SK-N-SH (cell line): ENCODE results near the gene RAE1. TPM values are rescaled to one million over a fixed set of nuclear protein-coding genes. Genes with fewer than 3 reads are reported as not detected.
"Not testable (repeated sequence)": the region's sequence is repeated elsewhere in the genome, so short reads cannot be mapped to it uniquely, and the experiment has no call there.

ENCODE experiments used
- CTCF ChIA-PET: fragments of 300-600, 350-600 bp; formaldehyde crosslinking; extraction: SDS; loops from one replicate; lab custom pipeline; 2021; lab: Yijun Ruan, JAX
- POLR2A ChIA-PET: fragments of 350-600 bp; sonication (Branson Sonifier 250); formaldehyde crosslinking; extraction: SDS; loops from one replicate; lab custom pipeline; 2020; ENCODE audit warnings: antibody characterized with exemption, inconsistent platforms; lab: Yijun Ruan, JAX
- DNase-seq: peaks from one replicate; pipeline ENCODE4 v3.0.0; 2012
- H2AFZ ChIP-seq: fragments of 200-600 bp; sonication (generic); 2 replicates; pipeline ENCODE4 v1.8.1; 2016; ENCODE audit warnings: antibody characterized with exemption, mild to moderate bottlenecking, low read depth
- H3F3A ChIP-seq: fragments of 200-600 bp; sonication (generic); replicated peaks from 2 replicates; pipeline ENCODE3; 2016; ENCODE audit warnings: antibody characterized with exemption, mild to moderate bottlenecking; ENCODE audit not compliant: insufficient read depth
- H3K27ac ChIP-seq, 2 experiments: fragments of 200-500 bp in 1 of 2; fragments of 200-600 bp in 1 of 2; sonication (Bioruptor generic) in 1 of 2; sonication (generic), shearing (Covaris generic) in 1 of 2; 2 replicates each; pipeline versions ENCODE4 v1.5.1 to v1.6.1; 2014 to 2016; ENCODE audit warnings: low read depth in 2 of 2, inconsistent platforms in 1 of 2, low read length in 1 of 2, mild to moderate bottlenecking in 1 of 2, mixed read lengths in 1 of 2
- H3K27me3 ChIP-seq: fragments of 200-600 bp; sonication (generic), shearing (Covaris generic); 2 replicates; pipeline ENCODE4 v1.6.1; 2016; ENCODE audit warnings: mixed run types; ENCODE audit not compliant: insufficient read depth
- H3K36me3 ChIP-seq, 2 experiments: fragments of 200-500 bp in 1 of 2; fragments of 200-600 bp in 1 of 2; sonication (Bioruptor generic) in 1 of 2; sonication (generic) in 1 of 2; replicated peaks in 1 of 2; 2 replicates each; pipeline versions ENCODE3 to v1.5.1; 2014 to 2016; ENCODE audit warnings: low read length in 1 of 2, mild to moderate bottlenecking in 1 of 2; ENCODE audit not compliant: insufficient read depth in 2 of 2, control insufficient read depth in 1 of 2
- H3K4me1 ChIP-seq, 2 experiments: fragments of 200-500 bp in 1 of 2; fragments of 200-600 bp in 1 of 2; sonication (Bioruptor generic) in 1 of 2; sonication (generic), shearing (Covaris generic) in 1 of 2; 2 replicates each; pipeline versions ENCODE4 v1.5.1 to v1.6.1; 2014 to 2016; ENCODE audit warnings: low read depth in 1 of 2, low read length in 1 of 2, mixed run types in 1 of 2; ENCODE audit not compliant: insufficient read depth in 2 of 2, control insufficient read depth in 1 of 2
- H3K4me2 ChIP-seq: fragments of 200-600 bp; sonication (generic), shearing (Covaris generic); 2 replicates; pipeline ENCODE4 v1.6.1; 2017; ENCODE audit warnings: mixed run types
- H3K4me3 ChIP-seq, 2 experiments: fragments of 200-500 bp in 1 of 2; fragments of 200-600 bp in 1 of 2; sonication (Bioruptor generic) in 1 of 2; sonication (generic), shearing (Covaris generic) in 1 of 2; 2 replicates each; pipeline versions ENCODE4 v1.5.1 to v1.8.1; 2014 to 2016; ENCODE audit warnings: low read depth in 2 of 2, inconsistent platforms in 1 of 2, low read length in 1 of 2, mild to moderate bottlenecking in 1 of 2, mixed read lengths in 1 of 2, moderate library complexity in 1 of 2
- H3K79me2 ChIP-seq: fragments of 200-600 bp; sonication (generic); 2 replicates; pipeline ENCODE4 v1.8.1; 2017; ENCODE audit warnings: mild to moderate bottlenecking; ENCODE audit not compliant: insufficient read depth
- H3K9ac ChIP-seq: fragments of 200-600 bp; sonication (generic); 2 replicates; pipeline ENCODE4 v1.6.1; 2017; ENCODE audit warnings: mixed run types
- H3K9me2 ChIP-seq: fragments of 200-600 bp; sonication (generic); 2 replicates; pipeline ENCODE4 v1.6.1; 2017; ENCODE audit warnings: mixed run types
- H3K9me3 ChIP-seq: fragments of 200-600 bp; sonication (generic); 2 replicates; pipeline ENCODE4 v1.6.1; 2017; ENCODE audit warnings: mixed run types, mild to moderate bottlenecking, moderate library complexity
- H4K20me1 ChIP-seq: fragments of 200-600 bp; sonication (generic); 2 replicates; pipeline ENCODE4 v1.6.1; 2017; ENCODE audit warnings: mild to moderate bottlenecking, mixed run types; ENCODE audit not compliant: insufficient read depth
- CHD2 ChIP-seq: fragments of 150-350 bp; IDR thresholded peaks from 2 replicates; pipeline ENCODE4 v1.6.1; 2018; ENCODE audit warnings: low read length; ENCODE audit not compliant: partially characterized antibody
- EZH2phosphoT487 ChIP-seq: fragments of 200-600 bp; sonication (generic); IDR thresholded peaks from 2 replicates; pipeline ENCODE4 v1.6.1; 2017; ENCODE audit warnings: low read depth, mixed run types, mild to moderate bottlenecking, antibody characterized with exemption, moderate library complexity, borderline replicate concordance
- MXI1 ChIP-seq: IDR thresholded peaks from 2 replicates; pipeline ENCODE4 v1.6.1; 2012; ENCODE audit warnings: mild to moderate bottlenecking, low read depth, low read length, improper control_type of control experiment
- POLR2AphosphoS5 ChIP-seq: IDR thresholded peaks from 2 replicates; pipeline ENCODE4 v1.6.1; 2012; ENCODE audit warnings: low read depth, low read length
- SIN3A ChIP-seq: IDR thresholded peaks from 2 replicates; pipeline ENCODE4 v1.6.1; 2012; ENCODE audit warnings: low read depth, mild to moderate bottlenecking, low read length, moderate library complexity, borderline replicate concordance
- TCF12 ChIP-seq: IDR thresholded peaks from 2 replicates; pipeline ENCODE4 v1.4.0; 2012
- YY1 ChIP-seq: IDR thresholded peaks from 2 replicates; pipeline ENCODE4 v1.4.0; 2012; ENCODE audit warnings: low read depth, mild to moderate bottlenecking
- WGBS: methylation state at CpG from one replicate; pipeline ENCODE4 v1.1.6; 2017; ENCODE audit warnings: low lambda C conversion rate; 5-methylcytosine and 5-hydroxymethylcytosine counted together
- polyA plus RNA-seq, 3 experiments: library from polyadenylated mRNA; depleted of rRNA; stranded (reverse); fragments of >200 nt; gene quantifications; 2 replicates each; pipeline ENCODE4 v1.2.3, GENCODE V29; 2012
- TF ChIP-seq, protein P1 (sequence below): fragments of 200-600 bp; sonication (generic); IDR thresholded peaks from 2 replicates; pipeline ENCODE4 v1.6.1; 2017; ENCODE audit warnings: antibody characterized with exemption, mild to moderate bottlenecking, moderate library complexity
- TF ChIP-seq, protein P2 (sequence below): IDR thresholded peaks from 2 replicates; pipeline ENCODE4 v1.6.1; 2012; ENCODE audit warnings: mild to moderate bottlenecking, low read depth, low read length, moderate library complexity
- TF ChIP-seq, protein P3 (sequence below): IDR thresholded peaks from 2 replicates; pipeline ENCODE4 v1.4.0; 2012; ENCODE audit warnings: low read depth, borderline replicate concordance

RAE1 gene
- polyA plus RNA-seq, 1 of the 3 experiments (the other 2 are of a cell fraction), result 82.4 TPM

DNA sequence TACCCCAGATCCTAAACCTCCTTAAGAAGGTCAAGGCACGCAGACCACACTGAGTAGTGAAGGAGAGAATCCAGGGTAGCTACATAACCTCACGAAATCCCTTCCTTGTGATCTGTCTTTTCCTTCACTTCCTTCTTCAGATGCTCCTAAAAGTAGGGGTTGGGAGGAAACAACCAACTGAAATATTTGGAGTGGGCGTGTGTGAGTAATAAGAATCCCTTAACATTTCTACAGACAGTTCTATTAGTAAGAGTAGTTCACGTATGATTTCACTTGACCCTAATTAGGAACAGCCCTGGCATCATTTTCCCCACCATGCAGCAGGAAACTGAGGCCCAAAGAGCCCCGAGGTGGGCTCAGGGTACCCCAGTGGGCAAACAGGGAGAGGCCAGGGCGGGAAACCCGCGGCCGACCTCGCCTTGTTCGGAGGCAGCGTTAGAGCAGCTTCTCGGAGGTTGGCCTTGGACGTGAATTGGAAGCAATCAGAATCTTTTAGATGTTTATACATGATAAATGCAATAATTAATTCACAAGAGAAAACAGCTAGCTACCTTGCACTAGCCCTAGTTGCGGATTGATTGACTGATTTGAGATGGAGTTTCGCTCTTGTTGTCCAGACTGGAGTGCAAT, 859 bp upstream of the RAE1 start:
- H3K4me1 ChIP-seq, result peaks cover 0 to 13% of the 10 kb centered on the region in 2 experiments; a peak in 2 of 4 replicates
- CTCF ChIA-PET, result interaction anchor here (1.1 to 11.2 kb wide), 6 partner anchors 20 to 800 kb away, joined by 3 to 187 read pairs (median 4); partner anchors contain the start of gene SPO11
- peak overlapping the region; percentile 44; the same call in 1 of the 2 replicates for H2AFZ ChIP-seq
- no peak overlapping the region for H3K27ac ChIP-seq
- H3K9me3 ChIP-seq, result no peaks in the 10 kb centered on the region
- 81% methylated on average over 16 of the region's 16 CpGs for WGBS
- H4K20me1 ChIP-seq, result peaks cover 11% of the 10 kb centered on the region
- peaks cover 42% of the 10 kb centered on the region for H3K79me2 ChIP-seq
- no peak for DNase-seq
- no peak for TF ChIP-seq SIN3A
- no peak for TF ChIP-seq CHD2
- no peak for TF ChIP-seq EZH2phosphoT487
- TF ChIP-seq TCF12, result no peak
- TF ChIP-seq, protein P1, sequence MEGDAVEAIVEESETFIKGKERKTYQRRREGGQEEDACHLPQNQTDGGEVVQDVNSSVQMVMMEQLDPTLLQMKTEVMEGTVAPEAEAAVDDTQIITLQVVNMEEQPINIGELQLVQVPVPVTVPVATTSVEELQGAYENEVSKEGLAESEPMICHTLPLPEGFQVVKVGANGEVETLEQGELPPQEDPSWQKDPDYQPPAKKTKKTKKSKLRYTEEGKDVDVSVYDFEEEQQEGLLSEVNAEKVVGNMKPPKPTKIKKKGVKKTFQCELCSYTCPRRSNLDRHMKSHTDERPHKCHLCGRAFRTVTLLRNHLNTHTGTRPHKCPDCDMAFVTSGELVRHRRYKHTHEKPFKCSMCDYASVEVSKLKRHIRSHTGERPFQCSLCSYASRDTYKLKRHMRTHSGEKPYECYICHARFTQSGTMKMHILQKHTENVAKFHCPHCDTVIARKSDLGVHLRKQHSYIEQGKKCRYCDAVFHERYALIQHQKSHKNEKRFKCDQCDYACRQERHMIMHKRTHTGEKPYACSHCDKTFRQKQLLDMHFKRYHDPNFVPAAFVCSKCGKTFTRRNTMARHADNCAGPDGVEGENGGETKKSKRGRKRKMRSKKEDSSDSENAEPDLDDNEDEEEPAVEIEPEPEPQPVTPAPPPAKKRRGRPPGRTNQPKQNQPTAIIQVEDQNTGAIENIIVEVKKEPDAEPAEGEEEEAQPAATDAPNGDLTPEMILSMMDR, result no peak
- TF ChIP-seq, protein P2, sequence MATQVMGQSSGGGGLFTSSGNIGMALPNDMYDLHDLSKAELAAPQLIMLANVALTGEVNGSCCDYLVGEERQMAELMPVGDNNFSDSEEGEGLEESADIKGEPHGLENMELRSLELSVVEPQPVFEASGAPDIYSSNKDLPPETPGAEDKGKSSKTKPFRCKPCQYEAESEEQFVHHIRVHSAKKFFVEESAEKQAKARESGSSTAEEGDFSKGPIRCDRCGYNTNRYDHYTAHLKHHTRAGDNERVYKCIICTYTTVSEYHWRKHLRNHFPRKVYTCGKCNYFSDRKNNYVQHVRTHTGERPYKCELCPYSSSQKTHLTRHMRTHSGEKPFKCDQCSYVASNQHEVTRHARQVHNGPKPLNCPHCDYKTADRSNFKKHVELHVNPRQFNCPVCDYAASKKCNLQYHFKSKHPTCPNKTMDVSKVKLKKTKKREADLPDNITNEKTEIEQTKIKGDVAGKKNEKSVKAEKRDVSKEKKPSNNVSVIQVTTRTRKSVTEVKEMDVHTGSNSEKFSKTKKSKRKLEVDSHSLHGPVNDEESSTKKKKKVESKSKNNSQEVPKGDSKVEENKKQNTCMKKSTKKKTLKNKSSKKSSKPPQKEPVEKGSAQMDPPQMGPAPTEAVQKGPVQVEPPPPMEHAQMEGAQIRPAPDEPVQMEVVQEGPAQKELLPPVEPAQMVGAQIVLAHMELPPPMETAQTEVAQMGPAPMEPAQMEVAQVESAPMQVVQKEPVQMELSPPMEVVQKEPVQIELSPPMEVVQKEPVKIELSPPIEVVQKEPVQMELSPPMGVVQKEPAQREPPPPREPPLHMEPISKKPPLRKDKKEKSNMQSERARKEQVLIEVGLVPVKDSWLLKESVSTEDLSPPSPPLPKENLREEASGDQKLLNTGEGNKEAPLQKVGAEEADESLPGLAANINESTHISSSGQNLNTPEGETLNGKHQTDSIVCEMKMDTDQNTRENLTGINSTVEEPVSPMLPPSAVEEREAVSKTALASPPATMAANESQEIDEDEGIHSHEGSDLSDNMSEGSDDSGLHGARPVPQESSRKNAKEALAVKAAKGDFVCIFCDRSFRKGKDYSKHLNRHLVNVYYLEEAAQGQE, result no peak
- TF ChIP-seq POLR2AphosphoS5, result no peak
- TF ChIP-seq MXI1, result no peak
- TF ChIP-seq, protein P3, sequence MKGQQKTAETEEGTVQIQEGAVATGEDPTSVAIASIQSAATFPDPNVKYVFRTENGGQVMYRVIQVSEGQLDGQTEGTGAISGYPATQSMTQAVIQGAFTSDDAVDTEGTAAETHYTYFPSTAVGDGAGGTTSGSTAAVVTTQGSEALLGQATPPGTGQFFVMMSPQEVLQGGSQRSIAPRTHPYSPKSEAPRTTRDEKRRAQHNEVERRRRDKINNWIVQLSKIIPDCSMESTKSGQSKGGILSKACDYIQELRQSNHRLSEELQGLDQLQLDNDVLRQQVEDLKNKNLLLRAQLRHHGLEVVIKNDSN, result no peak
- TF ChIP-seq YY1, result no peak
- H3K9me2 ChIP-seq, result no peaks in the 10 kb centered on the region
- peaks cover 0 to 20% of the 10 kb centered on the region in 2 experiments for H3K36me3 ChIP-seq
- no peak overlapping the region for H3K9ac ChIP-seq
- no peaks in the 10 kb centered on the region for H3K27me3 ChIP-seq
- H3K4me3 ChIP-seq, result no peak overlapping the region
- H3F3A ChIP-seq, result peaks cover 17% of the 10 kb centered on the region
- H3K4me2 ChIP-seq, result no peak overlapping the region
- POLR2A ChIA-PET, result no interaction called here

DNA sequence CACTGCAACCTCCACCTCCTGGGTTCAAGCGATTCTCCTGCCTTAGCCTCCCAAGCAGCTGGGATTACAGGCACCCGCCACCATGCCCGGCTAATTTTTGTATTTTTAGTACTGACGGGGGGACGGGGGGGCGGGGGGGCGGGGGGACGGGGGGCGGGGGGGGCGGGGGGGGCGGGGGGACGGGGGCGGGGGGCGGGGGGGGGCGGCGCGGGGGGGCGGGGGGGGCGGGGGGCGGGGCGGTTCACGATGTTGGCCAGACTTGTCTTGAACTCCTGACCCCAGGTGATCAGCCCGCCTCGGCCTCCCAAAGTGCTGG, 371 bp upstream of the RAE1 start:
- Histone ChIP-seq H2AFZ (peak overlapping the region; percentile 71), H3K9ac (peak overlapping the region; percentile 96), H3F3A (peaks cover 17% of the 10 kb centered on the region), H3K27ac (peak overlapping the region; percentile 84 to 87), H3K36me3 (peaks cover 0 to 23% of the 10 kb centered on the region in 2 experiments), H3K79me2 (peaks cover 46% of the 10 kb centered on the region), H3K4me2 (peak overlapping the region; percentile 87; the same call in 1 of the 2 replicates), H4K20me1 (peaks cover 11% of the 10 kb centered on the region), H3K4me3 (peak overlapping the region; percentile 90 to 100), H3K4me1 (peaks cover 0 to 13% of the 10 kb centered on the region in 2 experiments; a peak in 2 of 4 replicates)
- H3K27me3 ChIP-seq, H3K9me2 ChIP-seq, H3K9me3 ChIP-seq, POLR2A ChIA-PET: not testable (repeated sequence)
- CTCF ChIA-PET, result interaction anchor here (1.1 to 1.2 kb wide), 2 partner anchors 22 to 800 kb away, joined by 3 read pairs; no protein-coding TSS in a partner anchor
- 13% methylated on average over 4 of the region's 24 CpGs for WGBS
- peak; percentile 69 for DNase-seq
